Tibial artery (tissue), 4 donors: Measurements from ENCODE around the gene GALNTL6.

ENCODE experiments used
- DNase-seq, 2 donors: peaks; one replicate each; pipeline ENCODE4 v3.0.0-alpha.2; 2019
- H3K27ac ChIP-seq, 2 donors: fragments of 200-600 bp; sonication (generic) in 1 of 2; 1 replicate in 1 of 2; 2 replicates in 1 of 2; pipeline ENCODE4 v1.5.1; 2018 to 2019; ENCODE audit warnings: mild to moderate bottlenecking in 1 of 2
- H3K27me3 ChIP-seq, 2 donors: fragments of 200-600 bp; sonication (generic) in 1 of 2; one replicate each; pipeline versions ENCODE4 v1.5.1 to v1.6.0; 2016 to 2019
- H3K36me3 ChIP-seq, 3 donors: fragments of 200-600 bp; sonication (generic) in 2 of 3; one replicate each; pipeline ENCODE4 v1.5.1; 2016 to 2019; ENCODE audit warnings: mild to moderate bottlenecking in 2 of 3
- H3K4me1 ChIP-seq, 4 donors: fragments of 200-600 bp; sonication (generic) in 2 of 4; 1 replicate in 3 of 4; 2 replicates in 1 of 4; pipeline ENCODE4 v1.5.1; 2016 to 2019
- H3K4me3 ChIP-seq, 2 donors: fragments of 200-600 bp; sonication (generic) in 1 of 2; 1 replicate in 1 of 2; 2 replicates in 1 of 2; pipeline ENCODE4 v1.5.1; 2018 to 2019; ENCODE audit warnings: mild to moderate bottlenecking in 2 of 2
- H3K9me3 ChIP-seq, 3 donors: fragments of 200-600 bp; sonication (generic) in 1 of 3; one replicate each; pipeline ENCODE4 v1.5.1; 2016 to 2019
- CTCF ChIP-seq, 2 experiments: fragments of 200-600 bp in 1 of 2; fragments of 450-650 bp in 1 of 2; IDR thresholded peaks; one replicate each; pipeline ENCODE4 v1.5.1; 2017 to 2019; ENCODE audit warnings: antibody characterized with exemption in 2 of 2, mild to moderate bottlenecking in 1 of 2, moderate library complexity in 1 of 2
- intact Hi-C: fragments of 100-400 bp; cut with DNase I; formaldehyde crosslinking; loops from one replicate; pipeline ENCODE4 v1.15.0; 2023; ENCODE audit warnings: low total_unique reads

The GALNTL6 gene

DNA sequence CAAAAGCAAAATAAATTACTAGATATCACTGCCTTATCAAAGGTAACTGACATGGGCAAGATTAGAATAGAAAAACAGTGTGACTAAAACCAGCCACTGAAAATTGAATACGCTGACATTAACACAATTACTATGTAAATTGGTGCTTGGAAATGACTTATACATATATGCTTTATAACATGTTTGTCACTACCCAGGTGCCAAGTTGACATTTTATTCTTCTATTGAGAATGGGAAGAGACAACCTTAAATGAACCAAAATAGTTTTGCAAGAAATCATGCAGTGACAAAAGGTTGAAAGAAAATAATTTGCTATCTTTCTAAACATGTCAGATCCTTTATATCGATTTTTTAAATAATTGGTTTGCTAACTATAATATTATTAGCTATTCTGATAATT is 510.1 kb downstream of the GALNTL6 start:
- Histone ChIP-seq H3K36me3 (no peaks in the 10 kb centered on the region), H3K27ac (no peak overlapping the region), H3K9me3 (no peaks in the 10 kb centered on the region), H3K4me3 (no peak overlapping the region), H3K27me3 (no peaks in the 10 kb centered on the region), H3K4me1 (no peaks in the 10 kb centered on the region)
- DNase-seq: no peak
- intact Hi-C loops: no loop called here
- no peak for TF ChIP-seq CTCF (IDR thresholded peaks at IDR 0.05)

DNA sequence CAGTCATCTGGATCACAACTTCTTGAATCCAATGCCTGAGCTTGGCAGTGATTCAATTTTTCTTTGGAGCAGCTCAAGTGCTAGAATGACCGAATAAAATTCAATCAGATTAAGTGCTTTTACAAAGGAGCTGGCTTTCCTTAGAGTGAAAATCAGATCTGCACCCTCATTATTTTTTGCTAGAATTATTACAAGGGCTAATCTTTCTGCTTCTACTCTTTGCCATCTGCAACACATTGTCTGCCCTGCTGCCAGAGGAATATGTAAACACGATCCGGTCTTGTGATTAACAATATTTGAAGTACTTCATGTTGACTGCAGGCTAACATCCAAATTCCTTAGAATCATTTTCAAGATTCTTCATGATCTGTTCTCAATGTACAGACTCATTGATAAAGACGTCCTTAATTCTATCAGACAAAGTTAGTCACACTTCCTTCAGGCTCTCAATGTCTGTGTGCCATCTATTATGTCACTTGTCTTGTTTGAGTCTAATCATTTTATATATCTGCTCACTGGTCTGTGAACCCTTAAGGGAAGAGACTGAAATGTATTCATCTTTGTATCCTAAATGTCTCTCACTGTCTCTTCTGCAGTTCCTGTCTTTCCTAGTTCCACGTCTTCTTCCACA is 531.2 kb downstream of the GALNTL6 start:
- no peaks in the 10 kb centered on the region for H3K9me3 ChIP-seq
- H3K27ac ChIP-seq: no peak overlapping the region
- no peaks in the 10 kb centered on the region for H3K27me3 ChIP-seq
- H3K36me3 ChIP-seq: no peaks in the 10 kb centered on the region
- H3K4me3 ChIP-seq: no peak overlapping the region
- intact Hi-C loops: no loop called here
- H3K4me1 ChIP-seq: no peaks in the 10 kb centered on the region
- no peak for DNase-seq
- no peak for TF ChIP-seq CTCF (IDR thresholded peaks at IDR 0.05)

DNA sequence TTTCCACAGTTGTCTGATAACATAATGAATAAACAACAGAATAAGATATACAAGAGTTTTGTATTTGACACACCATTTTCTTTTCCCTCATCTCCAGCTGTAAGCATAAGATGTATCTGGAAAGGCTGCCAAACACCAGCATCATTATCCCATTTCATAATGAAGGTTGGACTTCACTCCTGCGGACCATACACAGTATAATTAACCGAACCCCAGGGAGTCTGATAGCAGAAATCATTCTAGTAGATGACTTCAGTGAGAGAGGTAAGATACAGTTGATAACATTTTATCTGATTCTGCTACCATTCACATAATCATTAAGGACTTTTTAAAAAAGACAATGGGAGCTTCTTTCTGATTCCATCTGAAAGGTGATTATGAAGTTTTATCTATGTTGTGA is 535.2 kb downstream of the GALNTL6 start:
- Histone ChIP-seq H3K4me3 (no peak overlapping the region), H3K27me3 (no peaks in the 10 kb centered on the region), H3K4me1 (no peaks in the 10 kb centered on the region), H3K36me3 (no peaks in the 10 kb centered on the region), H3K9me3 (no peaks in the 10 kb centered on the region), H3K27ac (no peak overlapping the region)
- no peak for TF ChIP-seq CTCF (IDR thresholded peaks at IDR 0.05)
- intact Hi-C loops: no loop called here
- no peak for DNase-seq

DNA sequence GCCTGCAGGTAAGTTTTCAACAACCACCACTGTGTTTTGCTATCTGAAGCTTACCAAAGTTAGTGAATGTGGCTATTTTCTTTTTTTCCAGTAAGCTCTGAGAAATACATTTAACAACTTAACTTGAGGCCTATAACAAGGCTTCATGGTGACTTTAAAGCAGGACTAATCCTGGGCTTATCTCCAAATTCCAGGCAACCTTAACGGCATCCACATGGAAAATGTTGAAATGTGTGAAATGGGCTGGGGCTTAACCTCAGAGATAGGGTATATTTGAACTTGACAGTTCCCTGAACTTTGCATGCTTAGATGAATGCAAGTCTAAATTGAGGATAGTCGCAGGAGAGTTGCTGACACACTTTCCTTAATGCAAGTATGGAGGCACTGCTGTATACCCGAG is 539.2 kb downstream of the GALNTL6 start:
- Histone ChIP-seq H3K9me3 (no peaks in the 10 kb centered on the region), H3K27me3 (no peaks in the 10 kb centered on the region), H3K4me3 (no peak overlapping the region), H3K27ac (no peak overlapping the region), H3K36me3 (no peaks in the 10 kb centered on the region), H3K4me1 (no peaks in the 10 kb centered on the region)
- no peak for TF ChIP-seq CTCF (IDR thresholded peaks at IDR 0.05)
- DNase-seq: no peak
- intact Hi-C loops: no loop called here

GRCh38 chr4:172356016-172356415 is 542.8 kb downstream of the GALNTL6 start:
- Histone ChIP-seq H3K4me3 (no peak overlapping the region), H3K36me3 (no peaks in the 10 kb centered on the region), H3K4me1 (no peaks in the 10 kb centered on the region), H3K27me3 (no peaks in the 10 kb centered on the region), H3K9me3 (no peaks in the 10 kb centered on the region), H3K27ac (no peak overlapping the region)
- no peak for DNase-seq
- no peak for TF ChIP-seq CTCF (IDR thresholded peaks at IDR 0.05)
- intact Hi-C loops: no loop called here

DNA sequence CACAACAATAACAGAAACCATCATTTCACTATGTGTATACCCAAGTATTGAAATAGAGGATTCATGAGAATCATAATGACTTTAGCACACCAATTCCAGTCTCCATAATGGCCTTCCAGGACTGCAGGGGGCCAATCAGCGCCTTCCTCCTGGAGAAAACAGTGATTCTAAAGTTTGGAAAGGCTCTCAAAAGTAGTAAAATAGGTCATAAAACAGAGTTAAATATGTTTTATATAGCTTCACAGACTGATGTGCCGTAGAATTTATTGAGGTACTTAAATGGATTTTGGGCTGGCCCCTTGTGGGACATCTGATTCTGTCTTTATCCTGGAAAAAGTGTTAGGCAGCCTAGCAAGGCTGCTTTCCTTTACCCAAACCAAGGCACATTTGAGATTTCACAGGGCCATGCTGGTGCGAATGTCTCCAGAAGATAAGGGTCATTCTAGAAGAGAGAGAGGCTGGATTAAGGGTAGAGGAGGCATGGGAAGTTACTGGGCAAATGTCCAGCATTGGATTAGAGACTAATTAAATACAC is 543.9 kb downstream of the GALNTL6 start:
- no peak overlapping the region for H3K27ac ChIP-seq
- H3K36me3 ChIP-seq: no peaks in the 10 kb centered on the region
- DNase-seq: no peak
- intact Hi-C loops: no loop called here
- H3K4me3 ChIP-seq: no peak overlapping the region
- no peaks in the 10 kb centered on the region for H3K4me1 ChIP-seq
- TF ChIP-seq CTCF (IDR thresholded peaks at IDR 0.05): no peak
- no peaks in the 10 kb centered on the region for H3K9me3 ChIP-seq
- H3K27me3 ChIP-seq: no peaks in the 10 kb centered on the region
